ENCODE data around the gene KLHDC3.
"Not testable (repeated sequence)": the region's sequence is repeated elsewhere in the genome, so short reads cannot be mapped to it uniquely, and the experiment has no call there.

The KLHDC3 gene

GRCh38 chr6:43021270-43022047, 7.4 kb downstream of the KLHDC3 start, which contains the start of gene RRP36:
TSS of gene RRP36 (plus strand) at chr6:43021623. CDS start at chr6:43021655, 32 bp downstream.
- peak within 1 kb of the TSS; percentile 73 for H3K27ac ChIP-seq
- DNase-seq (ENCODE audit: low read depth, low spot score) = no peak

- H3K27ac ChIP-seq = no peak overlapping the region
- no peak for DNase-seq (ENCODE audit: low read depth, low spot score)
Observed at GRCh38 chr6:43024436-43024835, 10.4 kb downstream of the KLHDC3 start.

DNA sequence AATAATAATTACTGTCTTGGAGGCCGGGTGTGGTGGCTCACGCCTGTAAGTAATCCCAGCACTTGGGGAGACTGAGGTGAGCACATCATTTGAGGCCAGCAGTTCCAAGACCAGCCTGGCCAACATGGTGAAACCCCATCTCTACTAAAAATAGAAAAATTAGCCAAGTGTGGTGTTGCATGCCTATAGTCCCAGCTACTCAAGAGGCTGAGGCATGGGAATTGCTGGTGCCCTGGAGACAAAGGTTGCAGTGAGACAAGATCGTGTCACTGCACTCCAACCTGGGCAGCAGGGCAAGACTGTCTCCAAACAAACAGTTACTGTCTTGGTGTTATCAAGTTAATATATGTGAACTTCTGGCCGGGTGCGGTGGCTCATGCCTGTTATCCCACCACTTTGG, 12.3 kb downstream of the KLHDC3 start:
- DNase-seq (ENCODE audit: low read depth, low spot score) = no peak
- no peak overlapping the region for H3K27ac ChIP-seq

GRCh38 chr6:43029120-43029519, 15.1 kb downstream of the KLHDC3 start:
- no peak overlapping the region for H3K27ac ChIP-seq

DNA sequence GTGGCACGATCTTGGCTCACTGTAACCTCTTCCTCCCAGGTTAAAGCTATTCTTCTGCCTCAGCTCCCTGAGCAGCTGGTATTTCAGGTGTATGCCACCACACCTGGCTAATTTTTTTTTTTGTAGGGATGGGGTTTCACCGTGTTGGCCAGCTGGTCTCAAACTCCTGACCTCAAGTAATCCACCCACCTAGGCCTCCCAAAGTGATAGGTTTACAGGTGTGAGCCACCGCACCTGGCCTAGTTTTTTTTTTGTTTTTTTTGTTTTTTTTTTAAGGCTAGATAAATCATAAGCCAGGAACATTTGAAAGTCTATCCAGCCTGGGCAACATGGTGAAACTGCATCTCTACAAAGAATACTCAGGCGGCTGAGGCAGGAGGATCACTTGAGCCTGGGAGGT, 18.3 kb downstream of the KLHDC3 start:
- H3K27ac ChIP-seq = no peak overlapping the region
- DNase-seq (ENCODE audit: low read depth, low spot score) = no peak

More at GRCh38 chr6:43029120-43029519, 15.1 kb downstream of the KLHDC3 start:
- DNase-seq (ENCODE audit: low read depth, low spot score) = no peak

- H3K27ac ChIP-seq = no peak overlapping the region
- no peak for DNase-seq (ENCODE audit: low read depth, low spot score)
Observed at GRCh38 chr6:43033496-43034189, 19.6 kb downstream of the KLHDC3 start.

- no peak for DNase-seq (ENCODE audit: low read depth, low spot score)
- H3K27ac ChIP-seq = no peak overlapping the region
Observed at GRCh38 chr6:43034190-43034525, 20.1 kb downstream of the KLHDC3 start.

DNA sequence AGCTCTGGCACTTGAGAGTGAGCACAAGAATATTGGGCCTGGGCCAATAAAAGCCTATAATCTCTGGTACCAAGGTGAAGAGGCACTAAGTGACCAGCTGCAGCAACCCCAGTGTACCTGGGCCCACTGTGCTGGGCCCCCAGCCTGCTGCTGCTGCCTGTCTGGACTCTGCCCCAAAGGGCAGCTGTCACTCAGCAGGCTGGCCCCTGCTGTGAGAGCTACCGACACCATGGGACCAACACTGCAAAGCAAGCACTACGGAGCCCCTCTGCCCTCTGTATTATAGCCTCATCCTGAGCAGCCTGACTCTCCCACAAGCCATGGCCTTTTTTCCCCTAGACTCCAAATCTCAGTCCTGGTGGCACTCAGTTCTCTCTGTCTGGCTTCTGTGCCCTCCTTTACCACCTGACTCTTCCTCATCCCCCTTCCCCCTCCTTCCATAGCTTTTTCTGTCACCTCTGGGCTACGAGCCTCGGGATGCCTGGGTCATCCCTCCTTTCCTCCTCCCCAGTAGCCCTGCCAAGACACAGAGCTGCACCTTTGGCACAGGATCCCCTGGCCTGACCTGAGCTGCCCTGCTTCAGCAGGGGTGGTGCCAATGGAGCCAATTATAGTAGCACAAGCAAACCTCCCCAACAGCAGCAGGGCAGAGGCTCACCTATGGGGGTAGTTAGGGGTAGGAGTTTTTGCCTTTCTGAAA, 21.6 kb downstream of the KLHDC3 start:
- no peak overlapping the region for H3K27ac ChIP-seq
- no peak for DNase-seq (ENCODE audit: low read depth, low spot score)

- no peak for DNase-seq (ENCODE audit: low read depth, low spot score)
- no peak overlapping the region for H3K27ac ChIP-seq
Observed at GRCh38 chr6:43036712-43037111, 22.7 kb downstream of the KLHDC3 start.

GRCh38 chr6:43037197-43037596, 23.1 kb downstream of the KLHDC3 start:
- H3K27ac ChIP-seq = no peak overlapping the region
- DNase-seq (ENCODE audit: low read depth, low spot score) = no peak

- no peak overlapping the region for H3K27ac ChIP-seq
- no peak for DNase-seq (ENCODE audit: low read depth, low spot score)
Observed at GRCh38 chr6:43037706-43038105, 23.7 kb downstream of the KLHDC3 start.

- DNase-seq (ENCODE audit: low read depth, low spot score) = no peak
- H3K27ac ChIP-seq = no peak overlapping the region
Observed at GRCh38 chr6:43038727-43039126, 24.7 kb downstream of the KLHDC3 start.

DNA sequence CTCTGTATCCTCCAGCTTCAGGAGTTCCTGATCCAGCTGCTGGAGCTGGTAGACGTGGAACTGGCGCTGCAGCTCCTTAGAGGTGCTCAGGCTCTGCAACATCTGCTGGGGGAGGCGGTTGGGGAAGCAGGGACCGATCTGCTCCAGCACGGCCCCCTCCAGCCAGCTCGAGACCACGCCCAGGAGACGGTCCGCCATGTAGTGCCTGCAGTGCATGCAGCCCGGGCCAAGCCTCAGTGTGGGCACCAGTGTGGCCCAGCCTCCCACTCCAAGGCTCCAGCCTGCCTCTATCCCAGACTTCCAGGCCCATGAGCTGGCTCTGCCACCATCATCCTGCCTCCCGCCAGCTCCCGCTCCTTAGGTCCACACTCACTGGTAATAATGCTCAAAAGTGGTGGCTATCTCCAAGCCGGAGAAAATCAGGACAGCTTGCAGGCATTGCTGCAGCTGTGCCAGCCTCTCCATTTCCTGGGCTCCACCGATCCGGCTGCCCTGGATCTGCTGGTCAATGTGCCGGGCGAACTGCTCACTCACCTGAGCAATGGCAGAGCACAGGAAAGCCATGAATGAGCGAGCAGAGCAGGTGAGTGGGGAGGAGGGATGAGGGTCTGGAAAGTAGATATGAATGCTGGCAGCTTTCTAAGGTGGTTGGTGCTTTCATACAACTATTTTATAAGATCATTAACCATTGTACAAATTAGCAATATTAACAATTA, 26.7 kb downstream of the KLHDC3 start:
- no peak for DNase-seq (ENCODE audit: low read depth, low spot score)
- H3K27ac ChIP-seq = no peak overlapping the region

- not testable (repeated sequence) for DNase-seq (ENCODE audit: low read depth, low spot score); H3K27ac ChIP-seq
Observed at GRCh38 chr6:43041475-43041874, 27.4 kb downstream of the KLHDC3 start.

GRCh38 chr6:43043310-43043709, 29.3 kb downstream of the KLHDC3 start:
- no peak for DNase-seq (ENCODE audit: low read depth, low spot score)
- H3K27ac ChIP-seq = no peak overlapping the region

DNA sequence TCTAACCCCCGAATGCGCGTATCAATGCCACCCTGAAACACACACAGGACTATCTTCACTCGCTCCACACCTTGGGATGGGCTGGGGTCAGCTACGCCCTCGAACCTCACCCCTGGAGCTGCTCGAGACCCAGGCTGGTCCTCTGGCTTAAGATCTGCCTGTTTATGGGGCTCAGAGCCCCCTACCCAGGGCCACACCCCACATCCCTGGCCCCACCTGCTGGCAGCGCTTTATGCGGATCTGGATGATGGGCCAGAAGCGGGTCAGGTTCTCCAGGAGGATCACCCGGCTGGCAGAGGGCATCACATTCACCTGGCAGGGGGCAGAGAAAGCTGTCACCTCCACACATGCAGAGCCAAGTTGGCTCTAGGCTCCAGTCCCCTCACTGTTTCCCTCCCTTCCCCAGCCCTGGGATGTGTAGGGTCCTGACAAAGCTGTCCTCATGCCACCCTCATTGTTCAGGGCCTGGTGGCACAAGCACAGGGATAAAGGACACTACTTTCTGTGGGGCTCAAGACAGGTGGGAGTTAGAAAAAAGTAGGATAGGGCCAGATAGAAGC, 31.4 kb downstream of the KLHDC3 start:
- H3K27ac ChIP-seq = no peak overlapping the region
- no peak for DNase-seq (ENCODE audit: low read depth, low spot score)

GRCh38 chr6:43047998-43048397, 33.9 kb downstream of the KLHDC3 start:
- H3K27ac ChIP-seq = no peak overlapping the region
- no peak for DNase-seq (ENCODE audit: low read depth, low spot score)

GRCh38 chr6:43050981-43051380, 36.9 kb downstream of the KLHDC3 start:
- no peak overlapping the region for H3K27ac ChIP-seq
- no peak for DNase-seq (ENCODE audit: low read depth, low spot score)

DNA sequence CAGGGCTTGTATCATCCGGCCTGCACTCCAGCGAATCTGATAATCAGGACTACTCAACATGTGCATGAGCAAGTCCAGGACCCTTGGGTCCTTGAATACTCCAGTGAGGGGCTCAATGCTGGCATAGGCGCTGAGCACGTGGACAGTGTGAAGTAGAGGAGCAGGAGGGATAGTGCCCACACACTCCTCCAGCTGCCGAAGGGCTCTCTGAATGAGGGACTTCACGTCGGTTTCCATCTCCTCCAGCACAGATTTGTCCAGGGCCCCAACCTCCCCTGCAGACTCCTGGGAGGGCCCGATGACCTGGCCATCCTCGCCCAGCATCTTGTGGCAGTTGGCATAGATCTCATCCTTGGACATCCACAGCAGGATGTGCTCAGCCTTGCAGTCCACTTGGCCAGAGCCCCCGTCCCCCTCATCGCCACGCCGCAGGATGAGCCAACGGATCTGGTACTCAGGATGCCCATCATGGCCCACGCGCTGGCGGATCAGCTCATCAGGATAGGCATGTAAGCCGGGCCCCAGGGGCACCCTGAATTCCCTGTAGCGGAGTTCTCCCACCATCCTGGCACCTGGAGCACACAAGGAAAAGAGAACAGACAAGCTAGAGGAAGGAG, 38.3 kb downstream of the KLHDC3 start:
- no peak overlapping the region for H3K27ac ChIP-seq
- DNase-seq (ENCODE audit: low read depth, low spot score) = no peak
